Endothelial cell (in vitro differentiated cells): ENCODE data around the gene KLHL26. TPM values are rescaled to one million over a fixed set of nuclear protein-coding genes. Genes with fewer than 3 reads are reported as not detected.

Experiments used
- DNase-seq: peaks from one replicate; pipeline ENCODE4 v3.0.0; 2021; ENCODE audit warnings: low spot score
- H3K27ac Mint-ChIP-seq: one replicate; pipeline ENCODE4 v1.8.0; 2021; ENCODE audit warnings: mixed read lengths, inconsistent platforms; ENCODE audit not compliant: unreplicated experiment
- H3K27me3 Mint-ChIP-seq: one replicate; pipeline ENCODE4 v1.8.0; 2021; ENCODE audit warnings: mild to moderate bottlenecking, moderate library complexity, mixed read lengths, inconsistent platforms; ENCODE audit not compliant: unreplicated experiment
- H3K36me3 Mint-ChIP-seq: one replicate; pipeline ENCODE4 v1.8.0; 2021; ENCODE audit warnings: mild to moderate bottlenecking, low read depth, mixed read lengths, inconsistent platforms; ENCODE audit not compliant: unreplicated experiment
- H3K4me1 Mint-ChIP-seq: one replicate; pipeline ENCODE4 v1.8.0; 2021; ENCODE audit warnings: mild to moderate bottlenecking, mixed read lengths, inconsistent platforms; ENCODE audit not compliant: unreplicated experiment
- H3K4me3 Mint-ChIP-seq: one replicate; pipeline ENCODE4 v1.8.0; 2021; ENCODE audit warnings: mild to moderate bottlenecking, mixed read lengths, inconsistent platforms; ENCODE audit not compliant: unreplicated experiment
- H3K9me3 Mint-ChIP-seq: one replicate; pipeline ENCODE4 v1.8.0; 2021; ENCODE audit warnings: mixed read lengths, inconsistent platforms; ENCODE audit not compliant: unreplicated experiment
- CTCF ChIP-seq: fragments of 200-600 bp; sonication (generic); IDR thresholded peaks from one replicate; pipeline ENCODE4 v1.5.0; 2021; ENCODE audit warnings: antibody characterized with exemption; ENCODE audit not compliant: unreplicated experiment
- total RNA-seq: library from RNA; stranded (reverse); fragmentation: NEBNext Ultra II Directional; extraction: Animal tissue kit (Norgen Biotek cat#: 25700); gene quantifications from one replicate; pipeline ENCODE4 v1.2.1, GENCODE V29; 2021; ENCODE audit not compliant: unreplicated experiment

The KLHL26 gene
- total RNA-seq, 1 donor from 2014 or later = 5.1 TPM

DNA sequence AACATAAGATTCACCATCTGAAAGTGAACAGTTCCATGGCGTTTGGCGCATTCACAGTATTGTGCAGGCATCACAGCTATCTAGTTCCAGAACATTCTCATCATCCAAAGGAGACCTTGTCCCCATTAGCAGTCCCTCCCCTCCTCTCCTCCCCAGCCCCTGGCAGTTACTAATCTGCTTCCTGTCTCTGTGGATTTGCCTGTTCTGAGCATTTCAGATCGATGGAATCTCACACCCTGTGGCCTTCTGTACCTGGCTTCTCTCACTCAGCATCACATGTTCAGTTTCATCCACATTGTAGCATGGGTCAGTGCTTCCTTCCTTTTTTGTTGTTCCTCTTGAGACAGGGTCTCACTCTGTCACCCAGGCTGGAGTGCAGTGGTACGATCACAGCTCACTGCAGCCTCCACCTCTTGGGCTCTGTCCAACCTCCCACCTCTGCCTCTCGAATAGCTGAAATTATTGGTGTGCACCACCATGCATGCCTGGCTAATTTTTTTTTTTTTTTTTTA, 81.2 kb downstream of the KLHL26 start:
- Mint-ChIP-seq H3K4me3 (no peak overlapping the region), H3K36me3 (peaks cover 6% of the 10 kb centered on the region), H3K27me3 (peaks cover 7% of the 10 kb centered on the region), H3K27ac (peak overlapping the region; percentile 37), H3K9me3 (no peaks in the 10 kb centered on the region), H3K4me1 (peaks cover 17% of the 10 kb centered on the region)
- TF ChIP-seq CTCF = no peak
- no peak for DNase-seq

GRCh38 chr19:18718846-18719458, 82.1 kb downstream of the KLHL26 start:
- Mint-ChIP-seq H3K4me1 (peaks cover 17% of the 10 kb centered on the region), H3K27ac (no peak overlapping the region), H3K9me3 (no peaks in the 10 kb centered on the region), H3K36me3 (peaks cover 6% of the 10 kb centered on the region), H3K4me3 (peak overlapping the region; percentile 29), H3K27me3 (peaks cover 12% of the 10 kb centered on the region)
- DNase-seq = no peak
- TF ChIP-seq CTCF = no peak

GRCh38 chr19:18719541-18719940, 82.7 kb downstream of the KLHL26 start:
- Mint-ChIP-seq H3K27me3 (peaks cover 12% of the 10 kb centered on the region), H3K27ac (no peak overlapping the region), H3K4me1 (peaks cover 17% of the 10 kb centered on the region), H3K36me3 (peaks cover 6% of the 10 kb centered on the region), H3K4me3 (peak overlapping the region; percentile 42), H3K9me3 (no peaks in the 10 kb centered on the region)
- TF ChIP-seq CTCF = no peak
- no peak for DNase-seq

Other genes with a start within 250 kb of the KLHL26 start
- gene LRRC25, start 239.4 kb upstream of the KLHL26 start, total RNA-seq = not detected
- gene SSBP4, start 217.6 kb upstream of the KLHL26 start, total RNA-seq = 60.7 TPM
- gene ISYNA1, start 198.9 kb upstream of the KLHL26 start, total RNA-seq = 68.5 TPM
- gene ELL, start 115.0 kb upstream of the KLHL26 start, total RNA-seq = 11.0 TPM
- 229 TPM for gene FKBP8, start 93.5 kb upstream of the KLHL26 start, total RNA-seq
- gene KXD1, start 79.2 kb upstream of the KLHL26 start, total RNA-seq = 105 TPM
- 1,465 TPM for gene UBA52, start 65.2 kb upstream of the KLHL26 start, total RNA-seq
- 88.8 TPM for gene REX1BD, start 48.2 kb upstream of the KLHL26 start, total RNA-seq
- 0.74 TPM for gene CRLF1, start 30.2 kb upstream of the KLHL26 start, total RNA-seq
- 0.15 TPM for gene TMEM59L, start 24.2 kb upstream of the KLHL26 start, total RNA-seq
- gene CRTC1, start 46.7 kb downstream of the KLHL26 start, total RNA-seq = 17.5 TPM
- not detected for gene COMP, start 154.3 kb downstream of the KLHL26 start, total RNA-seq
- gene UPF1, start 194.9 kb downstream of the KLHL26 start, total RNA-seq = 69.8 TPM